Endothelial cell of umbilical vein (primary cell): ENCODE data around the gene CFAP126. TPM values are rescaled to one million over a fixed set of nuclear protein-coding genes. Genes with fewer than 3 reads are reported as not detected.
"Not testable (repeated sequence)": the region's sequence is repeated elsewhere in the genome, so short reads cannot be mapped to it uniquely, and the experiment has no call there.

ENCODE experiments used
- BruUV-seq: library from RNA; stranded (reverse); fragments of 400-500 nt; replicated peaks from 2 replicates; lab custom pipeline; 2021; lab: Mats Ljungman, UMichigan
- CTCF ChIA-PET: fragments of 300-600, 350-600 bp; sonication (Branson Sonifier 250); formaldehyde crosslinking; loops from one replicate; lab custom pipeline; 2021; ENCODE audit warnings: antibody characterized with exemption, inconsistent platforms; lab: Charles Lee
- POLR2A ChIA-PET: fragments of 300-600, 350-600 bp; sonication (Branson Sonifier 250); formaldehyde crosslinking; loops from one replicate; lab custom pipeline; 2021; ENCODE audit warnings: antibody characterized with exemption, inconsistent platforms; lab: Charles Lee
- DNase-seq: peaks from one replicate; pipeline ENCODE4 v3.0.0-alpha.2; 2011; ENCODE audit warnings: low read depth, low spot score
- FAIRE-seq: peaks from 2 replicates; lab custom pipeline; 2011; peaks lifted over from hg19 to GRCh38; lab: Jason Lieb, UNC
- H2AFZ ChIP-seq: 2 replicates; pipeline ENCODE4 v1.6.0; 2012; ENCODE audit warnings: low read depth, low read length, control low read depth, inconsistent platforms
- H3K27ac ChIP-seq: 2 replicates; pipeline ENCODE4 v1.5.1; 2011; ENCODE audit warnings: low read depth, mild to moderate bottlenecking, control low read depth, low read length, moderate library complexity; ENCODE audit not compliant: insufficient read depth
- H3K27me3 ChIP-seq, 2 experiments: 2 replicates each; pipeline versions ENCODE4 v1.6.0 to v1.6.1; 2011; ENCODE audit warnings: low read length in 2 of 2, mixed read lengths in 1 of 2; ENCODE audit not compliant: control insufficient read depth in 2 of 2, insufficient read depth in 2 of 2
- H3K36me3 ChIP-seq, 2 experiments: 2 replicates in 1 of 2; 3 replicates in 1 of 2; pipeline ENCODE4 v1.5.1; 2011; ENCODE audit warnings: low read length in 2 of 2, mild to moderate bottlenecking in 1 of 2, moderate library complexity in 1 of 2; ENCODE audit not compliant: control insufficient read depth in 2 of 2, insufficient read depth in 2 of 2; ENCODE audit errors: extremely low read depth in 1 of 2
- H3K4me1 ChIP-seq: 3 replicates; pipeline ENCODE4 v1.5.1; 2011; ENCODE audit warnings: mild to moderate bottlenecking, low read length; ENCODE audit not compliant: control insufficient read depth, insufficient read depth; ENCODE audit errors: extremely low read depth
- H3K4me2 ChIP-seq: 2 replicates; pipeline ENCODE4 v1.6.1; 2011; ENCODE audit warnings: low read length, control low read depth, mixed read lengths; ENCODE audit not compliant: insufficient read depth
- H3K4me3 ChIP-seq, 3 experiments: fragments of 200-600 bp in 1 of 3; sonication (generic), shearing (Covaris generic) in 1 of 3; replicated peaks in 1 of 3; 2 replicates each; pipeline ENCODE4 v1.5.1; 2011 to 2016; ENCODE audit warnings: control low read depth in 3 of 3, low read length in 3 of 3, mild to moderate bottlenecking in 2 of 3, inconsistent platforms in 1 of 3, low read depth in 1 of 3, moderate library complexity in 1 of 3; ENCODE audit not compliant: insufficient read depth in 1 of 3
- H3K79me2 ChIP-seq: 2 replicates; pipeline ENCODE4 v1.6.0; 2012; ENCODE audit warnings: low read length, inconsistent platforms; ENCODE audit not compliant: control insufficient read depth, insufficient read depth
- H3K9ac ChIP-seq: replicated peaks from 2 replicates; pipeline ENCODE3; 2011; ENCODE audit warnings: low read length, control low read depth; ENCODE audit not compliant: insufficient read depth; ENCODE audit errors: extremely low read depth
- H3K9me1 ChIP-seq: replicated peaks from 3 replicates; pipeline ENCODE4 v1.6.0; 2011; ENCODE audit warnings: mild to moderate bottlenecking, low read length; ENCODE audit not compliant: control insufficient read depth, insufficient read depth; ENCODE audit errors: extremely low read depth
- H3K9me3 ChIP-seq: replicated peaks from 2 replicates; pipeline ENCODE4 v1.5.1; 2012; ENCODE audit warnings: low read length, inconsistent platforms; ENCODE audit not compliant: control insufficient read depth, insufficient read depth
- H4K20me1 ChIP-seq: replicated peaks from 2 replicates; pipeline ENCODE3; 2011; ENCODE audit warnings: mild to moderate bottlenecking, low read length; ENCODE audit not compliant: control insufficient read depth, insufficient read depth; ENCODE audit errors: extremely low read depth
- POLR2A ChIP-seq: IDR thresholded peaks from 2 replicates; pipeline ENCODE4 v1.6.1; 2012; ENCODE audit warnings: low read depth, mild to moderate bottlenecking, control low read depth, low read length
- dilution Hi-C: fragments of 300-500 bp; cut with MboI; formaldehyde crosslinking; loops from one replicate; pipeline ENCODE4 v1.15.0; 2019; ENCODE audit warnings: low sequenced_read_pairs; ENCODE audit not compliant: extremely low pct_ligation_motif_present
- intact Hi-C: fragments of 100-400 bp; cut with micrococcal nuclease; formaldehyde crosslinking; loops from one replicate; pipeline ENCODE4 v1.10.0; 2022
- polyA plus RNA-seq, 4 experiments: library from polyadenylated mRNA; depleted of rRNA in 3 of 4; stranded (reverse) in 3 of 4; unstranded in 1 of 4; fragments of >200 nt; gene quantifications; 2 replicates each; pipeline versions ENCODE4 v1.2.1 to v1.2.3, GENCODE V29; 2011 to 2012; ENCODE audit warnings: missing spikeins in 1 of 4
- total RNA-seq: library from RNA; stranded (reverse); gene quantifications from 2 replicates; pipeline ENCODE4 v1.2.3, GENCODE V29; 2021
- TF ChIP-seq, protein P1 (sequence below): IDR thresholded peaks from 2 replicates; pipeline ENCODE4 v1.6.1; 2011; ENCODE audit not compliant: insufficient read depth, insufficient read length

The CFAP126 gene
- total and polyA plus RNA-seq, 2 donors (not counting 3 experiments of a cell fraction or from before 2014, with no cell fraction given), result not detected

DNA sequence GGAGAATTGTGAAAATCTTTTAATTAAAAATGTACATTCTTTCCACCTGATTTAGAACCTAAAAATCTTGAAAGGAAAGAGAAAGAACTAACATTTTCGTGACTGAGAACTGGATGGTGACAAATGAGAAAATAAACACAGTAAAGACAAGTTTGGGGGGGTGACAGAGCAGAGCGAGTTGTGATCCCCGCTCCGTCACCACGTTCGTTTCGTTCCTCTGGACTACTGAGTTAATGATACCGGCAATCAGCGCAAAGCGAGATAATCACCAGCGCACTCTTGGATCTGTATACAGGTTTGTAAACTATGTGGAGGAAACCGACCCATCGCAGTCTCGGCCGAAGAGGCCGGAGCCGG is 31.2 kb upstream of the CFAP126 start:
- peaks cover 0 to 1% of the 10 kb centered on the region in 2 experiments for H3K27me3 ChIP-seq
- H3K4me2 ChIP-seq, result peak overlapping the region; percentile 95
- H4K20me1 ChIP-seq, result no peaks in the 10 kb centered on the region
- DNase-seq (no peak), FAIRE-seq (no peak)
- H3K9ac ChIP-seq, result peak overlapping the region; percentile 99
- dilution Hi-C loops (no loop called here), intact Hi-C loops (loop anchor here (1.0 to 10.0 kb wide), 3 partner anchors 9 to 46 kb away; no protein-coding TSS in a partner anchor)
- H3K4me3 ChIP-seq, result peak overlapping the region; percentile 78 to 95 (median 79)
- H3K9me1 ChIP-seq, result no peaks in the 10 kb centered on the region
- H3K36me3 ChIP-seq, result no peaks in the 10 kb centered on the region
- H3K79me2 ChIP-seq, result no peaks in the 10 kb centered on the region
- TF ChIP-seq POLR2A, result no peak
- TF ChIP-seq, protein P1, sequence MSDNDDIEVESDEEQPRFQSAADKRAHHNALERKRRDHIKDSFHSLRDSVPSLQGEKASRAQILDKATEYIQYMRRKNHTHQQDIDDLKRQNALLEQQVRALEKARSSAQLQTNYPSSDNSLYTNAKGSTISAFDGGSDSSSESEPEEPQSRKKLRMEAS, result no peak
- H3K4me1 ChIP-seq, result peaks cover 10% of the 10 kb centered on the region
- CTCF ChIA-PET, result no interaction called here
- H3K27ac ChIP-seq, result peak overlapping the region; percentile 100
- TSS peak; percentile 96 for BruUV-seq
- no peaks in the 10 kb centered on the region for H3K9me3 ChIP-seq
- POLR2A ChIA-PET, result no interaction called here
- H2AFZ ChIP-seq, result peak overlapping the region; percentile 99

DNA sequence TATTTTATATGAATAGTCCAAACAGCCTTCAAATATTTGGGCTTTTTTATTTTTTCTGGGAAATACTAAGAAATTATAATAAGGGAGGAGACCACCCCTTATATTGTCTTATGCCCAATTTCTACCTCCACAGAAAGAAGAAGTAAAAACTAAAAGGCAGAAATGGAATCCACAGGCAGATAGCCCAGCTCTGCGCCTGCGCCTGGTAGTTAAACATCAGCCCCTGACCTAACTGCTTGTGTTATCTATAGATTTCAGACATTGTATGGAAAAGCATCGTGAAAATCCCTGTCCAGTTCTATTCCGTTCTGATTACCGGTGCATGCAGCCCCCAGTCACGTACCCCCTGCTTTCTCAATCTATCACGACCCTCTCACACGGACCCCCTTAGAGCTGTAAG is 29.4 kb upstream of the CFAP126 start:
- FAIRE-seq, H3K9me3 ChIP-seq, BruUV-seq, H3K36me3 ChIP-seq, H3K4me1 ChIP-seq, H3K9ac ChIP-seq, POLR2A ChIA-PET, H3K27me3 ChIP-seq, H3K9me1 ChIP-seq, H2AFZ ChIP-seq, H3K27ac ChIP-seq, H3K4me3 ChIP-seq, H3K79me2 ChIP-seq, H4K20me1 ChIP-seq, CTCF ChIA-PET, DNase-seq, H3K4me2 ChIP-seq, dilution Hi-C loops: not testable (repeated sequence)
- intact Hi-C loops, result loop anchor here (10.0 kb wide), 1 partner anchor 48 kb away; no protein-coding TSS in a partner anchor
